Gastrocnemius medialis (tissue), 4 donors: ENCODE measurements around the gene PRKRIP1. TPM values are rescaled to one million over a fixed set of nuclear protein-coding genes. Genes with fewer than 3 reads are reported as not detected.
A peak's percentile ranks its signal among the peaks of the same experiment; 100 is the strongest.

ENCODE experiments used
- ATAC-seq, 2 donors: fragments of 150-250 bp; one replicate each; pipeline ENCODE4 v1.9.1; 2016
- DNase-seq, 2 donors: peaks; one replicate each; pipeline ENCODE4 v3.0.0-alpha.2; 2019
- H3K27ac ChIP-seq, 4 donors: fragments of 200-600 bp; sonication (generic); 1 replicate in 1 of 4; 2 replicates in 3 of 4; pipeline ENCODE4 v1.5.1; 2016 to 2018; ENCODE audit warnings: mild to moderate bottlenecking in 2 of 4, moderate library complexity in 1 of 4
- H3K27me3 ChIP-seq, 3 donors: fragments of 200-600 bp; sonication (generic) in 2 of 3; 1 replicate in 1 of 3; 2 replicates in 2 of 3; pipeline versions ENCODE4 v1.5.1 to v1.6.0; 2016 to 2019; ENCODE audit warnings: mild to moderate bottlenecking in 1 of 3, moderate library complexity in 1 of 3
- H3K36me3 ChIP-seq, 2 donors: fragments of 200-600 bp; sonication (generic) in 1 of 2; one replicate each; pipeline ENCODE4 v1.5.1; 2017 to 2018
- H3K4me1 ChIP-seq, 2 donors: fragments of 200-600 bp; sonication (generic) in 1 of 2; one replicate each; pipeline ENCODE4 v1.5.1; 2016 to 2017; ENCODE audit warnings: mild to moderate bottlenecking in 2 of 2
- H3K4me3 ChIP-seq, 4 donors: fragments of 200-600 bp; sonication (generic) in 3 of 4; 1 replicate in 1 of 4; 2 replicates in 3 of 4; pipeline ENCODE4 v1.5.1; 2016 to 2019; ENCODE audit warnings: mild to moderate bottlenecking in 2 of 4
- H3K9me3 ChIP-seq, 3 donors: fragments of 200-600 bp; sonication (generic) in 2 of 3; 1 replicate in 1 of 3; 2 replicates in 2 of 3; pipeline ENCODE4 v1.5.1; 2016 to 2019
- POLR2A ChIP-seq, 2 donors: fragments of 450-650 bp; IDR thresholded peaks; one replicate each; pipeline ENCODE4 v1.6.1; 2017; ENCODE audit warnings: antibody characterized with exemption in 2 of 2, mild to moderate bottlenecking in 2 of 2, moderate library complexity in 2 of 2
- in situ Hi-C, 4 donors: fragments of 200-750 bp; cut with MboI; loops; one replicate each; pipeline versions ENCODE4 v1.15.0 to v1.8.0; 2017; ENCODE audit warnings: low sequenced_read_pairs in 4 of 4
- intact Hi-C: fragments of 100-400 bp; cut with DNase I; formaldehyde crosslinking; loops from one replicate; pipeline ENCODE4 v1.15.1; 2023; ENCODE audit warnings: low total_unique reads
- total RNA-seq, 4 donors: library from RNA; depleted of rRNA; stranded (reverse); fragments of >200 nt; gene quantifications; one replicate each; pipeline versions ENCODE4 v1.1.0 to v1.2.3, GENCODE V29; 2016
- TF ChIP-seq, protein P1 (sequence below), 5 experiments: fragments of 450-650 bp in 3 of 5; fragments of 200-600 bp in 2 of 5; sonication (generic) in 2 of 5; IDR thresholded peaks in 4 of 5; conservative IDR thresholded peaks in 1 of 5; 1 replicate in 4 of 5; 2 replicates in 1 of 5; pipeline ENCODE4 v1.5.1; 2016 to 2019; ENCODE audit warnings: antibody characterized with exemption in 5 of 5, mild to moderate bottlenecking in 3 of 5, moderate library complexity in 3 of 5

The PRKRIP1 gene
- total RNA-seq, 4 donors from 2014 or later: 6.1 to 22.1 (median 13.4) TPM

DNA sequence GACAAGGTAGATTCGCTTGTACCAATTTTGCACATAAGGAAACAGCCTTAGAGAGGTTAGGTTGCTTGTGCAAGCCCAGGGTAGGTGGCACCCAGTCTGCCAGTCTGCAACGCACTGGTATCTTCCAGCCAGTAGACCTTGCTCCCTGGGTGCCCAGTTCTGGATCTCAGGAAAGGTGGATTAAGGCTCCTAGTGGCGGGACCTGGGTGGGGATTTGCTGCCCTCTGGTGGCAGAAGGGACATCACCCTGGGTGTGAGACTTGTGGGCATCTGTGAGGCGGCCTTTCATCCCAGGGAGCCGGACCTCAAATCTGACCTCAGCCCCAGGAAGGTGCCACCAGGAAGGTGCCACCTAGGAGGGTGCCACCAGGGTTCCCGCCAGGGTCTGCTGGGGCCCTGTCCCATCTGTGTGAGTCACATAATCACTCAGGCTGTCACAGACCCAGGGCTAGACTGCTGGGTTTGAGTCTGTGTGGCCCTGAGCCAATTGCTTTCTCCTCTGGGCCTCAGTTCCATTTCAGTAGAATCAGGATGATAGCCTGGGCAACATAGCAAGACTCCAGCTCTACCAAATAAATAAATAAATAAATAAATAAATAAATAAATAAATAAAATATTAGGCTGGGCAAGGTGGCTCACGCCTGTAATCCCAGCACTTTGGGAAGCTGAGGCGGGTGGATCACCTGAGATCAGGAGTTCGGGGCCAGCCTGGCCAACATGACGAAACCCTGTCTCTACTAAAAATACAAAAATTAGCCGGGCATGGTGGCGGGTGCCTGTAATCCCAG, 5.3 kb upstream of the PRKRIP1 start:
- intact Hi-C loops (loop anchor here (1.0 kb wide), 1 partner anchor 112 kb away; no protein-coding TSS in a partner anchor), in situ Hi-C loops (loop anchor here (5.0 to 25.0 kb wide), 2 partner anchors 109 to 854 kb away; no protein-coding TSS in a partner anchor)
- peak; percentile 62 to 81 for DNase-seq
- Histone ChIP-seq H3K27ac (no peak overlapping the region), H3K36me3 (peaks cover 0 to 4% of the 10 kb centered on the region in 2 donors), H3K4me1 (peaks cover 0 to 5% of the 10 kb centered on the region in 2 donors), H3K27me3 (no peaks in the 10 kb centered on the region), H3K9me3 (no peaks in the 10 kb centered on the region), H3K4me3 (no peak overlapping the region)
- TF ChIP-seq, protein P1, sequence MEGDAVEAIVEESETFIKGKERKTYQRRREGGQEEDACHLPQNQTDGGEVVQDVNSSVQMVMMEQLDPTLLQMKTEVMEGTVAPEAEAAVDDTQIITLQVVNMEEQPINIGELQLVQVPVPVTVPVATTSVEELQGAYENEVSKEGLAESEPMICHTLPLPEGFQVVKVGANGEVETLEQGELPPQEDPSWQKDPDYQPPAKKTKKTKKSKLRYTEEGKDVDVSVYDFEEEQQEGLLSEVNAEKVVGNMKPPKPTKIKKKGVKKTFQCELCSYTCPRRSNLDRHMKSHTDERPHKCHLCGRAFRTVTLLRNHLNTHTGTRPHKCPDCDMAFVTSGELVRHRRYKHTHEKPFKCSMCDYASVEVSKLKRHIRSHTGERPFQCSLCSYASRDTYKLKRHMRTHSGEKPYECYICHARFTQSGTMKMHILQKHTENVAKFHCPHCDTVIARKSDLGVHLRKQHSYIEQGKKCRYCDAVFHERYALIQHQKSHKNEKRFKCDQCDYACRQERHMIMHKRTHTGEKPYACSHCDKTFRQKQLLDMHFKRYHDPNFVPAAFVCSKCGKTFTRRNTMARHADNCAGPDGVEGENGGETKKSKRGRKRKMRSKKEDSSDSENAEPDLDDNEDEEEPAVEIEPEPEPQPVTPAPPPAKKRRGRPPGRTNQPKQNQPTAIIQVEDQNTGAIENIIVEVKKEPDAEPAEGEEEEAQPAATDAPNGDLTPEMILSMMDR (IDR thresholded peaks at IDR 0.05 in 4 of 5, conservative IDR thresholded peaks at IDR 0.05 in 1 of 5): peak; percentile 91 to 96 (median 94)
- no peak for TF ChIP-seq POLR2A (IDR thresholded peaks at IDR 0.05)
- ATAC-seq: peak; percentile 88 to 91

DNA sequence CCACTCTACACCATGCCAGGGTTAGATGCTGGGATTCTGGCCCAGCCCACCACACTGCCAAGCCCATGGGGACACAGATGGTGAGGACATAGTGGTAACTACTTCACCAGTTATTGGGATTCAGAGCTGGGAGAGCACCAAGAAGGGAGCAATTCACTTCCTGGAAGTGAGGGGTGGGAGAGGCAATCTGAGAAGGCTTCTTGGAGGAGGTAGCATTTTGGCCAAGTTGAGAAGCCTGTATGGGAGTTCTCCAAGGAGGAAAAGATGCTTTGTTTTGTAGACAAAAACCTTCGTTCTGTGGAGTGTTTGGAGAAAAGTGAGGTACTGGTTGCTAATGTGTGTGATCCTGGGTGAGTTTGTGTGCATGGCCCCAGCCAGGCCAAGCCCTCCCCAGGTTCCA, 3.8 kb upstream of the PRKRIP1 start:
- H3K27me3 ChIP-seq: no peaks in the 10 kb centered on the region
- no peaks in the 10 kb centered on the region for H3K36me3 ChIP-seq
- in situ Hi-C loops (loop anchor here (5.0 to 25.0 kb wide), 2 partner anchors 110 to 855 kb away; no protein-coding TSS in a partner anchor), intact Hi-C loops (no loop called here)
- no peak overlapping the region for H3K4me3 ChIP-seq
- no peak overlapping the region for H3K27ac ChIP-seq
- ATAC-seq: no peak
- TF ChIP-seq POLR2A (IDR thresholded peaks at IDR 0.05): no peak
- TF ChIP-seq, protein P1 (IDR thresholded peaks at IDR 0.05 in 4 of 5, conservative IDR thresholded peaks at IDR 0.05 in 1 of 5): no peak
- DNase-seq: no peak
- peaks cover 6 to 11% of the 10 kb centered on the region in 2 donors for H3K4me1 ChIP-seq
- H3K9me3 ChIP-seq: no peaks in the 10 kb centered on the region

DNA sequence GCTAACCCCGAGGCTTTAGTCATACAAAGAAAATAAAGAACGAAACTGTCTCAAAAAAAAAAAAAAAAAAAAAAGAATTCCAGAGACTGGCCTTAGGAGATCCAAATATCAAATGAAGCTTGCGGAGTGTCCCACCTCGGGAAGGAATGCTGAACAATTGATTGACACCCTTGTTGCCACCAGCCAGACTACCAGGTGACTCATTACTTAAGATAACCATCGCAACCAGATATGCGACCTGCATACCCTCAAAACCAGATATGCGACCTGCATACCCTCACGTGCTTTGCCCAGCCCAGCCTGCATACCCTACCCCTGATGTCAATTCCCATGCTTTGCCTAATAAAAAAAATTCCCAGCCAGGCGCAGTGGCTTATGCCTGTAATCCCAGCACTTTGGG, 2.7 kb upstream of the PRKRIP1 start:
- Histone ChIP-seq H3K27me3 (no peaks in the 10 kb centered on the region), H3K4me3 (no peak overlapping the region), H3K4me1 (peaks cover 7 to 13% of the 10 kb centered on the region in 2 donors), H3K27ac (no peak overlapping the region), H3K9me3 (no peaks in the 10 kb centered on the region), H3K36me3 (no peaks in the 10 kb centered on the region)
- no peak for ATAC-seq
- in situ Hi-C loops: loop anchor here (5.0 to 25.0 kb wide), 2 partner anchors 111 to 856 kb away; no protein-coding TSS in a partner anchor
- DNase-seq: no peak
- TF ChIP-seq, protein P1 (IDR thresholded peaks at IDR 0.05 in 4 of 5, conservative IDR thresholded peaks at IDR 0.05 in 1 of 5): no peak
- no peak for TF ChIP-seq POLR2A (IDR thresholded peaks at IDR 0.05)
- intact Hi-C loops: no loop called here

DNA sequence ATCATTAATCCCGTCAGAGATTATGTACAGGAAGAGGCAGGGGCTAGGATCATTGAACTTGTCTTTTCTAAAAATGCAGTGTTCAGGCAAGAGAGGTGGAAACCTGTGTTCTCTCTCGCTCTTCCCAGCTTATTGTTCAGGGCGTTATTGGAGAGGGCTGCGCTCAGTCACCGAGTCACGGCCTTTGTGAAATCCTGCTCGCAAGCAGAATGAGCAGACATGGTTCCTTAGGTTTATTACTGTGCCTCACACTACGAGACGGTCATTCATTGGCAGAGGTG, 631 bp upstream of the PRKRIP1 start:
- ATAC-seq (peak in 1 of 2 donors; percentile 10), DNase-seq (no peak)
- no peaks in the 10 kb centered on the region for H3K27me3 ChIP-seq
- H3K36me3 ChIP-seq: peaks cover 0 to 17% of the 10 kb centered on the region in 2 donors
- peaks cover 7 to 13% of the 10 kb centered on the region in 2 donors for H3K4me1 ChIP-seq
- TF ChIP-seq POLR2A (IDR thresholded peaks at IDR 0.05): no peak
- TF ChIP-seq, protein P1 (IDR thresholded peaks at IDR 0.05 in 4 of 5, conservative IDR thresholded peaks at IDR 0.05 in 1 of 5): no peak
- in situ Hi-C loops: loop anchor here in 3 of 4 donors (25.0 kb wide), 1 partner anchor 858 kb away; no protein-coding TSS in a partner anchor
- H3K4me3 ChIP-seq: peak overlapping the region; percentile 70 to 97 (median 94)
- H3K9me3 ChIP-seq: no peaks in the 10 kb centered on the region
- intact Hi-C loops: no loop called here
- peak overlapping the region; percentile 82 to 90 (median 86) for H3K27ac ChIP-seq
